GM19238 (cell line): ENCODE results near the gene ADAMTSL2.

Experiments used
- DNase-seq: peaks from one replicate; pipeline ENCODE4 v3.0.0; 2011; ENCODE audit warnings: low spot score; ENCODE audit not compliant: insufficient read length

The ADAMTSL2 gene

GRCh38 chr9:133585481-133586351 lies 51.2 kb downstream of the ADAMTSL2 start:
- DNase-seq = no peak

GRCh38 chr9:133587051-133587450 lies 52.5 kb downstream of the ADAMTSL2 start:
- no peak for DNase-seq

- DNase-seq = no peak
Measured at GRCh38 chr9:133587466-133587865, 53.0 kb downstream of the ADAMTSL2 start.

GRCh38 chr9:133589454-133590227 lies 55.1 kb downstream of the ADAMTSL2 start:
- DNase-seq = no peak

GRCh38 chr9:133590231-133590855 lies 55.8 kb downstream of the ADAMTSL2 start:
- DNase-seq = no peak

GRCh38 chr9:133591116-133591910 lies 56.8 kb downstream of the ADAMTSL2 start:
- no peak for DNase-seq

GRCh38 chr9:133591985-133592384 lies 57.5 kb downstream of the ADAMTSL2 start:
- no peak for DNase-seq

- DNase-seq = no peak
Measured at GRCh38 chr9:133592731-133593409, 58.4 kb downstream of the ADAMTSL2 start.

- no peak for DNase-seq
Measured at GRCh38 chr9:133593587-133594253, 59.2 kb downstream of the ADAMTSL2 start.

GRCh38 chr9:133594310-133594709 lies 59.8 kb downstream of the ADAMTSL2 start:
- no peak for DNase-seq

GRCh38 chr9:133595910-133596309 lies 61.4 kb downstream of the ADAMTSL2 start:
- no peak for DNase-seq

GRCh38 chr9:133597316-133597957 lies 62.9 kb downstream of the ADAMTSL2 start:
- DNase-seq = no peak

- DNase-seq = no peak
Measured at GRCh38 chr9:133598978-133599377, 64.5 kb downstream of the ADAMTSL2 start.

GRCh38 chr9:133599470-133600173 lies 65.1 kb downstream of the ADAMTSL2 start:
- DNase-seq = no peak

- no peak for DNase-seq
Measured at GRCh38 chr9:133600739-133601138, 66.2 kb downstream of the ADAMTSL2 start.

- DNase-seq = no peak
Measured at GRCh38 chr9:133601746-133602145, 67.2 kb downstream of the ADAMTSL2 start.

GRCh38 chr9:133602277-133602676 lies 67.8 kb downstream of the ADAMTSL2 start:
- DNase-seq = no peak

- DNase-seq = no peak
Measured at GRCh38 chr9:133603135-133603927, 68.8 kb downstream of the ADAMTSL2 start.
